ENCODE results near the gene CCDC82.

CCDC82 gene

GRCh38 chr11:96303980-96304379 is 85.7 kb downstream of the CCDC82 start:
- peak; percentile 27 for DNase-seq

GRCh38 chr11:96303064-96303463 is 86.6 kb downstream of the CCDC82 start:
- peak; percentile 85 for DNase-seq
